IMR-90 (cell line): Measurements from ENCODE around the gene IL13RA1. TPM values are rescaled to one million over a fixed set of nuclear protein-coding genes. Genes with fewer than 3 reads are reported as not detected.

ENCODE experiments used
- ATAC-seq: fragments of 200-7000 bp; cut with Tn5 transposase; 2 replicates; pipeline ENCODE4 v1.9.1; 2020; ENCODE audit warnings: low read depth, mild to moderate bottlenecking, moderate library complexity
- BruUV-seq: library from RNA; stranded (reverse); fragments of 400-500 nt; replicated peaks from 2 replicates; lab custom pipeline; 2021; lab: Mats Ljungman, UMichigan
- CTCF ChIA-PET: fragments of 300-600 bp; formaldehyde crosslinking; extraction: SDS; loops from one replicate; lab custom pipeline; 2021; ENCODE audit warnings: antibody characterized with exemption; lab: Yijun Ruan, JAX
- POLR2A ChIA-PET: fragments of 300-600 bp; sonication (Branson Sonifier 250); formaldehyde crosslinking; loops from one replicate; lab custom pipeline; 2022; ENCODE audit warnings: antibody characterized with exemption; ENCODE audit not compliant: unreplicated experiment; lab: Charles Lee
- DNase-seq: peaks from one replicate; pipeline ENCODE4 v3.0.0; 2013
- H2AFZ ChIP-seq: replicated peaks from 2 replicates; pipeline ENCODE3; 2013; ENCODE audit warnings: low read length, mild to moderate bottlenecking; ENCODE audit not compliant: poor library complexity
- H2AK5ac ChIP-seq: 2 replicates; pipeline ENCODE4 v1.6.1; 2013; ENCODE audit warnings: low read depth, low read length, inconsistent platforms
- H2AK9ac ChIP-seq: replicated peaks from 2 replicates; pipeline ENCODE3; 2013; ENCODE audit warnings: mild to moderate bottlenecking, low read depth, low read length, moderate library complexity; ENCODE audit not compliant: poor library complexity
- H2BK120ac ChIP-seq: 2 replicates; pipeline ENCODE4 v1.6.1; 2013; ENCODE audit warnings: low read depth, low read length, inconsistent platforms
- H2BK15ac ChIP-seq: 3 replicates; pipeline ENCODE4 v1.6.1; 2013; ENCODE audit warnings: low read depth, low read length, inconsistent platforms
- H2BK20ac ChIP-seq: 2 replicates; pipeline ENCODE4 v1.6.1; 2013; ENCODE audit warnings: low read depth, mild to moderate bottlenecking, inconsistent platforms, low read length, moderate library complexity
- H2BK5ac ChIP-seq: 2 replicates; pipeline ENCODE4 v1.6.1; 2013; ENCODE audit warnings: mild to moderate bottlenecking, low read depth, low read length, inconsistent platforms; ENCODE audit not compliant: poor library complexity, severe bottlenecking
- H3K14ac ChIP-seq: replicated peaks from 2 replicates; pipeline ENCODE4 v1.6.1; 2013; ENCODE audit warnings: low read depth, low read length, inconsistent platforms
- H3K18ac ChIP-seq: 2 replicates; pipeline ENCODE4 v1.6.1; 2013; ENCODE audit warnings: low read depth, low read length, control low read depth
- H3K23ac ChIP-seq: 2 replicates; pipeline ENCODE4 v1.6.1; 2013; ENCODE audit warnings: low read depth, low read length, inconsistent platforms
- H3K27ac ChIP-seq: 2 replicates; pipeline ENCODE4 v1.5.1; 2013; ENCODE audit warnings: mild to moderate bottlenecking, control low read depth, low read length; ENCODE audit not compliant: insufficient read depth
- H3K27me3 ChIP-seq: 2 replicates; pipeline ENCODE4 v1.6.1; 2013; ENCODE audit warnings: low read length; ENCODE audit not compliant: control insufficient read depth, insufficient read depth
- H3K36me3 ChIP-seq: 2 replicates; pipeline ENCODE4 v1.6.1; 2013; ENCODE audit warnings: low read length, mixed read lengths; ENCODE audit not compliant: control insufficient read depth, insufficient read depth
- H3K4ac ChIP-seq: 2 replicates; pipeline ENCODE4 v1.6.1; 2013; ENCODE audit warnings: low read depth, low read length, inconsistent platforms
- H3K4me1 ChIP-seq: 2 replicates; pipeline ENCODE4 v1.6.1; 2013; ENCODE audit warnings: low read length, mixed read lengths; ENCODE audit not compliant: control insufficient read depth, insufficient read depth
- H3K4me2 ChIP-seq: 2 replicates; pipeline ENCODE4 v1.6.1; 2013; ENCODE audit warnings: low read depth, mild to moderate bottlenecking, control low read depth, low read length, moderate library complexity
- H3K4me3 ChIP-seq: 2 replicates; pipeline ENCODE4 v1.5.1; 2013; ENCODE audit warnings: low read depth, mild to moderate bottlenecking, control low read depth, low read length, moderate library complexity; ENCODE audit not compliant: insufficient read depth
- H3K56ac ChIP-seq: 2 replicates; pipeline ENCODE4 v1.6.1; 2013; ENCODE audit warnings: low read length, inconsistent platforms; ENCODE audit not compliant: insufficient read depth; ENCODE audit errors: extremely low read depth
- H3K79me1 ChIP-seq, 2 experiments: 2 replicates each; pipeline ENCODE4 v1.6.1; 2013; ENCODE audit warnings: low read length in 2 of 2, inconsistent platforms in 1 of 2, low read depth in 1 of 2
- H3K9ac ChIP-seq: 2 replicates; pipeline ENCODE4 v1.6.1; 2013; ENCODE audit warnings: low read depth, low read length, control low read depth
- H3K9me1 ChIP-seq: 2 replicates; pipeline ENCODE4 v1.6.1; 2013; ENCODE audit warnings: low read length, inconsistent platforms; ENCODE audit not compliant: insufficient read depth
- H3K9me3 ChIP-seq: 2 replicates; pipeline ENCODE4 v1.6.1; 2013; ENCODE audit warnings: low read length; ENCODE audit not compliant: control insufficient read depth, insufficient read depth
- H4K20me1 ChIP-seq: 2 replicates; pipeline ENCODE4 v1.6.1; 2013; ENCODE audit warnings: low read length, inconsistent platforms; ENCODE audit not compliant: insufficient read depth
- H4K5ac ChIP-seq: 2 replicates; pipeline ENCODE4 v1.6.1; 2013; ENCODE audit warnings: mild to moderate bottlenecking, low read depth, low read length, control low read depth
- H4K8ac ChIP-seq, 2 experiments: 2 replicates each; pipeline ENCODE4 v1.6.1; 2013; ENCODE audit warnings: low read depth in 2 of 2, low read length in 2 of 2, control low read depth in 1 of 2, inconsistent platforms in 1 of 2
- H4K91ac ChIP-seq: 2 replicates; pipeline ENCODE4 v1.6.1; 2013; ENCODE audit warnings: low read depth, low read length, inconsistent platforms; ENCODE audit not compliant: insufficient read depth
- MAFK ChIP-seq: IDR thresholded peaks from 2 replicates; pipeline ENCODE4 v1.6.1; 2012; ENCODE audit warnings: low read depth, low read length, improper control_type of control experiment
- WGBS, 2 experiments: methylation state at CpG; one replicate each; pipeline versions ENCODE4 v1.1.5 to v1.1.7; 2013; ENCODE audit warnings: missing lambda C conversion rate in 2 of 2; ENCODE audit not compliant: insufficient read length in 1 of 2; ENCODE audit errors: extremely low coverage in 2 of 2; 5-methylcytosine and 5-hydroxymethylcytosine counted together
- dilution Hi-C: fragments of 300-500 bp; cut with HindIII; formaldehyde crosslinking; loops from one replicate; pipeline ENCODE4 v1.14.3; 2018; ENCODE audit warnings: low sequenced_read_pairs; ENCODE audit not compliant: unreplicated experiment
- in situ Hi-C: fragments of 300-500 bp; cut with MboI; formaldehyde crosslinking; loops from 3 replicates; pipeline ENCODE4 v1.14.3; 2019; ENCODE audit warnings: low sequenced_read_pairs, inconsistent platforms, mixed read lengths
- intact Hi-C: fragments of 100-400 bp; cut with micrococcal nuclease; formaldehyde crosslinking; loops from 2 replicates; pipeline ENCODE4 v1.10.0; 2022
- polyA plus RNA-seq, 3 experiments: library from polyadenylated mRNA; depleted of rRNA; stranded (reverse); fragments of >200 nt; gene quantifications; 2 replicates each; pipeline ENCODE4 v1.2.3, GENCODE V29; 2012; ENCODE audit warnings: low replicate concordance in 1 of 3
- total RNA-seq: library from RNA; depleted of rRNA; stranded (reverse); fragments of >200 nt; gene quantifications from 2 replicates; pipeline ENCODE4 v1.2.3, GENCODE V29; 2012
- TF ChIP-seq, protein P1 (sequence below): conservative IDR thresholded peaks from 2 replicates; pipeline ENCODE4 v1.5.1; 2012; ENCODE audit warnings: mild to moderate bottlenecking, low read depth, low read length, improper control_type of control experiment

The IL13RA1 gene
- total and polyA plus RNA-seq, 2 of the 4 experiments (the other 2 are of a cell fraction) = 24.2 to 31.7 TPM

DNA sequence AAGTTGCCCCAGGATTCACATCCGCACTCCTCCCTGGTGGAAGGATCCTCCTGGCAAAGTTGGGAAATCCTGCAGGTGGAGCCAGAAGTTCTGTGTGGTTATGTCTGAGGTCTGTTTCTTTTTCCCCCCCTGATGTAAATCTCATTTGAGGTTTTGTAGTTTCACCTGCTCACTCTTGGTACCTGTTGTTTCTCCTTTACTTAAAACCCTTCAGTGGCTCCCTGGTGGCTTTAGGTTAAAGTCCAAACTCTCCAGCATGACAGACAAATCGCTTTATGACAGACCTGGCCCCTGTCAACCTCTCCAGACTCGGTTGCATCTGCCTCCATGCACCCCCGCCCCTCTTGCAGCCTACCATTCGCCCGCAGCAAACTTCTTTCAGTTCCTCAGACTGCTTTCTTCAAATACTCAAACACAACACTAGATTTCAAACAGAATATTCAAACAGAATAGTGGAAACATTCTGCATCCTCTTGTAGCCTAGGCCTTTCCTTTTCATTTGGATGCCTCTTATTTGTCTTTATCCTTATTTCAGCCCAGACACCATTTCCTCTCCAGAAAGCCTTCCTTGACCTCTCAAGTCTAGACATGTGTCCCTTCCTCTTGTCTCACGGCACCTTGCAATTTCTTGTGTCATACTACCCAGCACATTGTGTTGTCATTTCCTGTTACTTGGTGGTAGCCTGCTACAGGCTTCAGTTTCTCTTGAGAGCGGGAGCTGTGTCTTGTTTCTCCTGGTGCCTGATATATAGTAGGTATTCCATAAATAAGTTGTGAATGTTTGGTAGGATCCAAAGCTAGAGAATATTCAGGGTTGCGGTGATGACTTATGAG is 24.8 kb downstream of the IL13RA1 start:
- Histone ChIP-seq H4K91ac (no peak overlapping the region), H2AFZ (no peak overlapping the region), H2BK20ac (no peak overlapping the region), H2AK9ac (no peak overlapping the region), H3K9me3 (no peaks in the 10 kb centered on the region), H4K5ac (no peak overlapping the region), H3K56ac (no peak overlapping the region), H3K14ac (no peak overlapping the region), H3K4me3 (no peak overlapping the region), H4K20me1 (no peaks in the 10 kb centered on the region), H2BK120ac (no peak overlapping the region), H4K8ac (no peak overlapping the region), H3K9me1 (peaks cover 2% of the 10 kb centered on the region; the same call in 1 of the 2 replicates), H3K36me3 (peaks cover 8% of the 10 kb centered on the region; the same call in 1 of the 2 replicates), H3K27me3 (no peaks in the 10 kb centered on the region), H2BK5ac (no peak overlapping the region), H3K4me1 (no peaks in the 10 kb centered on the region), H3K23ac (no peak overlapping the region), H3K79me1 (peaks cover 3 to 8% of the 10 kb centered on the region in 2 experiments; a peak in 2 of 4 replicates), H3K4ac (no peak overlapping the region), H3K4me2 (no peak overlapping the region), H2BK15ac (no peak overlapping the region), H3K27ac (no peak overlapping the region), H2AK5ac (no peak overlapping the region), H3K9ac (no peak overlapping the region), H3K18ac (no peak overlapping the region)
- WGBS, 2 experiments = 86% methylated on average over 5 of the region's 9 CpGs; no CpG with 5 or more reads in 1 of the 2 experiments
- ChIA-PET CTCF (no interaction called here), POLR2A (no interaction called here)
- intact Hi-C loops (no loop called here), in situ Hi-C loops (no loop called here), dilution Hi-C loops (no loop called here)
- no TSS peak for BruUV-seq
- no peak for ATAC-seq
- no peak for DNase-seq
- TF ChIP-seq, protein P1, sequence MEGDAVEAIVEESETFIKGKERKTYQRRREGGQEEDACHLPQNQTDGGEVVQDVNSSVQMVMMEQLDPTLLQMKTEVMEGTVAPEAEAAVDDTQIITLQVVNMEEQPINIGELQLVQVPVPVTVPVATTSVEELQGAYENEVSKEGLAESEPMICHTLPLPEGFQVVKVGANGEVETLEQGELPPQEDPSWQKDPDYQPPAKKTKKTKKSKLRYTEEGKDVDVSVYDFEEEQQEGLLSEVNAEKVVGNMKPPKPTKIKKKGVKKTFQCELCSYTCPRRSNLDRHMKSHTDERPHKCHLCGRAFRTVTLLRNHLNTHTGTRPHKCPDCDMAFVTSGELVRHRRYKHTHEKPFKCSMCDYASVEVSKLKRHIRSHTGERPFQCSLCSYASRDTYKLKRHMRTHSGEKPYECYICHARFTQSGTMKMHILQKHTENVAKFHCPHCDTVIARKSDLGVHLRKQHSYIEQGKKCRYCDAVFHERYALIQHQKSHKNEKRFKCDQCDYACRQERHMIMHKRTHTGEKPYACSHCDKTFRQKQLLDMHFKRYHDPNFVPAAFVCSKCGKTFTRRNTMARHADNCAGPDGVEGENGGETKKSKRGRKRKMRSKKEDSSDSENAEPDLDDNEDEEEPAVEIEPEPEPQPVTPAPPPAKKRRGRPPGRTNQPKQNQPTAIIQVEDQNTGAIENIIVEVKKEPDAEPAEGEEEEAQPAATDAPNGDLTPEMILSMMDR = no peak
- TF ChIP-seq MAFK = no peak
